Cardiac muscle cell (in vitro differentiated cells and primary cell): ENCODE measurements around the gene ODF2. TPM values are rescaled to one million over a fixed set of nuclear protein-coding genes. Genes with fewer than 3 reads are reported as not detected.

Source experiments
- DNase-seq, 2 donors: peaks; one replicate each; pipeline versions ENCODE4 v3.0.0 to v3.0.0-alpha.2; 2010 to 2017; ENCODE audit warnings: low read depth in 1 of 2, low spot score in 1 of 2
- H3K27ac ChIP-seq: fragments of 200-600 bp; sonication (generic); 2 replicates; pipeline ENCODE4 v1.5.1; 2016
- H3K27me3 ChIP-seq: fragments of 200-600 bp; sonication (generic); 2 replicates; pipeline ENCODE4 v1.6.0; 2016; ENCODE audit warnings: control low read depth
- H3K36me3 ChIP-seq: fragments of 200-600 bp; sonication (generic); 2 replicates; pipeline ENCODE4 v1.5.1; 2016; ENCODE audit warnings: control low read depth
- H3K4me1 ChIP-seq: fragments of 200-600 bp; sonication (generic); 2 replicates; pipeline ENCODE4 v1.8.1; 2017; ENCODE audit warnings: low read depth, mild to moderate bottlenecking, mixed run types
- H3K4me3 ChIP-seq: fragments of 200-600 bp; sonication (generic); 2 replicates; pipeline ENCODE4 v1.5.1; 2016; ENCODE audit warnings: mild to moderate bottlenecking
- H3K9me3 ChIP-seq: fragments of 200-600 bp; sonication (generic); 2 replicates; pipeline ENCODE4 v1.5.1; 2017; ENCODE audit warnings: low read depth, mild to moderate bottlenecking, control low read depth
- CTCF ChIP-seq: IDR thresholded peaks from 2 replicates; pipeline ENCODE4 v1.5.1; 2012; ENCODE audit warnings: low read depth, mild to moderate bottlenecking, low read length
- polyA plus RNA-seq: library from polyadenylated mRNA; unstranded; fragments of >200 nt; fragmentation: Nextera tagmentation; extraction: Ambion mirVana; gene quantifications from 2 replicates; pipeline ENCODE4 v1.2.1, GENCODE V29; 2016
- total RNA-seq: library from RNA; depleted of rRNA; stranded (reverse); fragments of >200 nt; gene quantifications from 2 replicates; pipeline ENCODE4 v1.2.3, GENCODE V29; 2016

Gene ODF2
- total and polyA plus RNA-seq, 2 experiments from 2014 or later = 31.3 to 66.9 TPM

- DNase-seq = no peak
- TF ChIP-seq CTCF = no peak
- H3K36me3 ChIP-seq = peaks cover 3% of the 10 kb centered on the region
These were observed 57.0 kb downstream of the ODF2 start for GRCh38 chr9:128512820-128513219.

GRCh38 chr9:128521956-128522355, 66.2 kb downstream of the ODF2 start:
- H3K4me1 ChIP-seq = no peaks in the 10 kb centered on the region
- H3K27ac ChIP-seq = no peak overlapping the region
- no peak for TF ChIP-seq CTCF
- H3K9me3 ChIP-seq = no peaks in the 10 kb centered on the region
- H3K4me3 ChIP-seq = no peak overlapping the region
- H3K27me3 ChIP-seq = no peaks in the 10 kb centered on the region
- DNase-seq = no peak
- peaks cover 23% of the 10 kb centered on the region for H3K36me3 ChIP-seq

More at GRCh38 chr9:128512820-128513219, 57.0 kb downstream of the ODF2 start:
- no peak overlapping the region for H3K27ac ChIP-seq
- H3K27me3 ChIP-seq = no peaks in the 10 kb centered on the region
- no peaks in the 10 kb centered on the region for H3K9me3 ChIP-seq
- H3K4me1 ChIP-seq = no peaks in the 10 kb centered on the region
- no peak overlapping the region for H3K4me3 ChIP-seq

GRCh38 chr9:128523199-128523925, 67.6 kb downstream of the ODF2 start:
- Histone ChIP-seq H3K27ac (no peak overlapping the region), H3K36me3 (peaks cover 29% of the 10 kb centered on the region), H3K4me3 (no peak overlapping the region), H3K27me3 (no peaks in the 10 kb centered on the region), H3K9me3 (no peaks in the 10 kb centered on the region), H3K4me1 (no peaks in the 10 kb centered on the region)
- peak in 1 of 2 donors; percentile 70 for DNase-seq
- no peak for TF ChIP-seq CTCF

GRCh38 chr9:128526720-128527119, 70.9 kb downstream of the ODF2 start:
- no peak overlapping the region for H3K4me3 ChIP-seq
- DNase-seq = no peak
- no peaks in the 10 kb centered on the region for H3K9me3 ChIP-seq
- no peak for TF ChIP-seq CTCF
- H3K27me3 ChIP-seq = no peaks in the 10 kb centered on the region
- H3K36me3 ChIP-seq = peaks cover 30% of the 10 kb centered on the region
- no peak overlapping the region for H3K27ac ChIP-seq
- H3K4me1 ChIP-seq = no peaks in the 10 kb centered on the region

GRCh38 chr9:128528445-128529160, 72.8 kb downstream of the ODF2 start:
- peak in 1 of 2 donors; percentile 9 for DNase-seq
- H3K27ac ChIP-seq = peak overlapping the region; percentile 54
- H3K4me3 ChIP-seq = no peak overlapping the region
- TF ChIP-seq CTCF = no peak
- H3K36me3 ChIP-seq = peaks cover 28% of the 10 kb centered on the region
- no peaks in the 10 kb centered on the region for H3K27me3 ChIP-seq
- H3K9me3 ChIP-seq = no peaks in the 10 kb centered on the region
- H3K4me1 ChIP-seq = peaks cover 5% of the 10 kb centered on the region
